ENCODE measurements around the gene ZSCAN22. TPM values are rescaled to one million over a fixed set of nuclear protein-coding genes. Genes with fewer than 3 reads are reported as not detected.
A peak's percentile ranks its signal among the peaks of the same experiment; 100 is the strongest.

ZSCAN22 gene
- total and polyA plus RNA-seq, 2 of the 13 experiments (the other 11 are each of a cell fraction or from before 2014, with no cell fraction given): 2.5 to 3.5 TPM

- TF ChIP-seq ATF7-NPFF (CRISPR knock-in tag; IDR thresholded peaks at IDR 0.05; ENCODE audit: low read depth) (peak; percentile 52; the same call in 1 of the 2 replicates), ZNF567 (CRISPR knock-in tag; IDR thresholded peaks at IDR 0.05; ENCODE audit: borderline replicate concordance) (peak; percentile 87; the same call in 1 of the 2 replicates), JUND (CRISPR knock-in tag; IDR thresholded peaks at IDR 0.05) (no peak), NCOA1 (CRISPR knock-in tag; IDR thresholded peaks at IDR 0.05) (peak; percentile 91), ZBTB8A (CRISPR knock-in tag; IDR thresholded peaks at IDR 0.05; ENCODE audit: borderline replicate concordance, low read depth) (no peak), ZSCAN29 (CRISPR knock-in tag; conservative IDR thresholded peaks at IDR 0.05) (no peak; the same call in 1 of the 2 replicates), MAFG (CRISPR knock-in tag; IDR thresholded peaks at IDR 0.05) (no peak), CEBPZ (IDR thresholded peaks at IDR 0.05; ENCODE audit: low read length) (no peak), ZNF501 (CRISPR knock-in tag; IDR thresholded peaks at IDR 0.05) (peak; percentile 99), ZBTB40 (IDR thresholded peaks at IDR 0.05) (peak; percentile 95), ZBTB40 (CRISPR knock-in tag; IDR thresholded peaks at IDR 0.05) (peak; percentile 86), MED8 (CRISPR knock-in tag; IDR thresholded peaks at IDR 0.05; ENCODE audit: insufficient replicate concordance) (peak; percentile 98), U2AF1 (optimal IDR thresholded peaks at IDR 0.05; ENCODE audit: low read depth, low read length) (no peak), KLF13 (CRISPR knock-in tag; IDR thresholded peaks at IDR 0.05) (no peak)
Measured at GRCh38 chr19:58380662-58381459, 54.1 kb downstream of the ZSCAN22 start, which contains the start of gene ZNF837 (continued).
